Astrocyte (in vitro differentiated cells and primary cell): ENCODE data around the gene GSS.

ENCODE experiments used
- CTCF ChIP-seq: IDR thresholded peaks from 2 replicates; pipeline ENCODE4 v1.5.1; 2011; ENCODE audit warnings: low read depth, mild to moderate bottlenecking, inconsistent platforms, low read length, moderate library complexity; ENCODE audit not compliant: insufficient read depth
- EZH2 ChIP-seq: IDR thresholded peaks from 2 replicates; pipeline ENCODE4 v1.6.1; 2012; ENCODE audit warnings: mild to moderate bottlenecking, low read length, inconsistent platforms; ENCODE audit not compliant: insufficient read depth

- TF ChIP-seq CTCF (no peak), EZH2 (no peak)
These were observed 6.5 kb downstream of the GSS start for GRCh38 chr20:34949120-34949519.
